GM13977 (cell line): Measurements from ENCODE around the gene FGD1.
"Not testable (repeated sequence)": the region's sequence is repeated elsewhere in the genome, so short reads cannot be mapped to it uniquely, and the experiment has no call there.

Experiments used
- DNase-seq: peaks from one replicate; pipeline ENCODE4 v3.0.0; 2012; ENCODE audit warnings: low spot score
- CTCF ChIP-seq: IDR thresholded peaks from 2 replicates; pipeline ENCODE4 v1.5.1; 2012; ENCODE audit warnings: mild to moderate bottlenecking, control low read depth; ENCODE audit not compliant: insufficient read depth; ENCODE audit errors: extremely low read depth, missing control alignments
- in situ Hi-C: fragments of 300-500 bp; cut with MboI; formaldehyde crosslinking; loops from one replicate; pipeline ENCODE4 v1.12.0; 2022; ENCODE audit warnings: low sequenced_read_pairs, low pct_unique_long_range_greater_than_20kb, mixed read lengths, inconsistent platforms; ENCODE audit not compliant: unreplicated experiment

FGD1 gene

GRCh38 chrX:54492340-54492739 is 3.7 kb downstream of the FGD1 start:
- in situ Hi-C loops, result no loop called here
- DNase-seq, result no peak
- no peak for TF ChIP-seq CTCF

- DNase-seq, in situ Hi-C loops: not testable (repeated sequence)
These were observed 6.2 kb downstream of the FGD1 start for GRCh38 chrX:54489819-54490218.

- no peak for DNase-seq
- in situ Hi-C loops, result no loop called here
- TF ChIP-seq CTCF, result no peak
These were observed 11.4 kb downstream of the FGD1 start for GRCh38 chrX:54484666-54485065.

GRCh38 chrX:54483946-54484345 is 12.1 kb downstream of the FGD1 start:
- in situ Hi-C loops, result no loop called here
- TF ChIP-seq CTCF, result no peak
- no peak for DNase-seq

GRCh38 chrX:54482839-54483593 is 13.0 kb downstream of the FGD1 start:
- no peak for DNase-seq
- in situ Hi-C loops, result no loop called here
- no peak for TF ChIP-seq CTCF

- in situ Hi-C loops, result no loop called here
- DNase-seq, result no peak
- TF ChIP-seq CTCF, result no peak
These were observed 16.6 kb downstream of the FGD1 start for GRCh38 chrX:54479136-54480111.
